Measurements from ENCODE around the gene DEFB110. TPM values are rescaled to one million over a fixed set of nuclear protein-coding genes. Genes with fewer than 3 reads are reported as not detected.

Gene DEFB110
- total and polyA plus RNA-seq, 12 donors: not detected

DNA sequence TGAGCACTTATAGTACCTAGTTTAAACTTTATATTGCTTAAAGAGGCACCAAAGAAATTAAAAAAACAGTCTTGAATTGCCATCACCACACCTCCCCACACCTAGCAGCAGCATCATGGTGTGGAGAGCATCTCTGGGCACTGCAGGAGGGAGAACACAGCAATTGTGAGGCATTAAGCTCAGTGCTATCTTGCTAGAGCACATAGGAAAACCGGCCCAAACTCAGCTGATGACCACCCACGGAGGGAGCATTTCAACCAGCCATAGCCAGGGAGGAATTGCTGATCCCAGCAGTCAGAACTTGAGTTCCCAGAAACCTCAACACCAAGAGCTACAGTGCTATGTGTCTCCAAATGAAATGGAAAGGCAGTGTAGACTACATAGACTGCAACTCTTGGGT, 32.9 kb downstream of the DEFB110 start:
- Histone ChIP-seq H3K4me1 (replicated peaks in 1 of 2) (no peaks in the 10 kb centered on the region), H3K27me3 (no peaks in the 10 kb centered on the region), H3K9me3 (replicated peaks in 1 of 3) (no peaks in the 10 kb centered on the region), H3K36me3 (replicated peaks in 1 of 2) (no peaks in the 10 kb centered on the region), H3K4me3 (no peak overlapping the region), H3K27ac (no peak overlapping the region)
- DNase-seq: no peak
- intact Hi-C loops (cut with DNase I): no loop called here
- TF ChIP-seq POLR2A (IDR thresholded peaks at IDR 0.05): no peak
- TF ChIP-seq, protein P1, sequence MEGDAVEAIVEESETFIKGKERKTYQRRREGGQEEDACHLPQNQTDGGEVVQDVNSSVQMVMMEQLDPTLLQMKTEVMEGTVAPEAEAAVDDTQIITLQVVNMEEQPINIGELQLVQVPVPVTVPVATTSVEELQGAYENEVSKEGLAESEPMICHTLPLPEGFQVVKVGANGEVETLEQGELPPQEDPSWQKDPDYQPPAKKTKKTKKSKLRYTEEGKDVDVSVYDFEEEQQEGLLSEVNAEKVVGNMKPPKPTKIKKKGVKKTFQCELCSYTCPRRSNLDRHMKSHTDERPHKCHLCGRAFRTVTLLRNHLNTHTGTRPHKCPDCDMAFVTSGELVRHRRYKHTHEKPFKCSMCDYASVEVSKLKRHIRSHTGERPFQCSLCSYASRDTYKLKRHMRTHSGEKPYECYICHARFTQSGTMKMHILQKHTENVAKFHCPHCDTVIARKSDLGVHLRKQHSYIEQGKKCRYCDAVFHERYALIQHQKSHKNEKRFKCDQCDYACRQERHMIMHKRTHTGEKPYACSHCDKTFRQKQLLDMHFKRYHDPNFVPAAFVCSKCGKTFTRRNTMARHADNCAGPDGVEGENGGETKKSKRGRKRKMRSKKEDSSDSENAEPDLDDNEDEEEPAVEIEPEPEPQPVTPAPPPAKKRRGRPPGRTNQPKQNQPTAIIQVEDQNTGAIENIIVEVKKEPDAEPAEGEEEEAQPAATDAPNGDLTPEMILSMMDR (IDR thresholded peaks at IDR 0.05): no peak
- WGBS, 4 donors: 61 to 93% (median 77%) methylated on average over 2 of the region's 2 CpGs

- Histone ChIP-seq H3K4me3 (no peak overlapping the region), H3K36me3 (replicated peaks in 1 of 2) (no peaks in the 10 kb centered on the region), H3K9me3 (replicated peaks in 1 of 3) (no peaks in the 10 kb centered on the region), H3K27me3 (no peaks in the 10 kb centered on the region), H3K27ac (no peak overlapping the region), H3K4me1 (replicated peaks in 1 of 2) (no peaks in the 10 kb centered on the region)
- TF ChIP-seq POLR2A (IDR thresholded peaks at IDR 0.05): no peak
- TF ChIP-seq, protein P1 (IDR thresholded peaks at IDR 0.05): no peak
- no peak for DNase-seq
- WGBS, 4 donors: 82 to 100% (median 94%) methylated on average over 2 of the region's 2 CpGs
- intact Hi-C loops (cut with DNase I): no loop called here
These were observed 34.0 kb downstream of the DEFB110 start for GRCh38 chr6:49987749-49988148.

- intact Hi-C loops (cut with DNase I): no loop called here
- TF ChIP-seq, protein P1 (IDR thresholded peaks at IDR 0.05): no peak
- TF ChIP-seq POLR2A (IDR thresholded peaks at IDR 0.05): no peak
- DNase-seq: no peak
- WGBS, 4 donors: 36 to 56% (median 46%) methylated on average over 1 of the region's 1 CpG
- no peak overlapping the region for H3K4me3 ChIP-seq
- no peaks in the 10 kb centered on the region for H3K9me3 ChIP-seq (replicated peaks in 1 of 3)
- H3K27ac ChIP-seq: no peak overlapping the region
- no peaks in the 10 kb centered on the region for H3K4me1 ChIP-seq (replicated peaks in 1 of 2)
- no peaks in the 10 kb centered on the region for H3K27me3 ChIP-seq
- no peaks in the 10 kb centered on the region for H3K36me3 ChIP-seq (replicated peaks in 1 of 2)
These were observed 35.2 kb downstream of the DEFB110 start for GRCh38 chr6:49986551-49986950.

GRCh38 chr6:49982046-49982445, 39.7 kb downstream of the DEFB110 start:
- H3K4me3 ChIP-seq: no peak overlapping the region
- no peaks in the 10 kb centered on the region for H3K27me3 ChIP-seq
- H3K4me1 ChIP-seq (replicated peaks in 1 of 2): no peaks in the 10 kb centered on the region
- no peak overlapping the region for H3K27ac ChIP-seq
- no peaks in the 10 kb centered on the region for H3K9me3 ChIP-seq (replicated peaks in 1 of 3)
- 88 to 93% (median 91%) methylated on average over 2 of the region's 2 CpGs for WGBS, 4 donors
- no peaks in the 10 kb centered on the region for H3K36me3 ChIP-seq (replicated peaks in 1 of 2)
- DNase-seq: no peak
- no peak for TF ChIP-seq POLR2A (IDR thresholded peaks at IDR 0.05)
- TF ChIP-seq, protein P1 (IDR thresholded peaks at IDR 0.05): no peak
- intact Hi-C loops (cut with DNase I): no loop called here

All from adrenal gland (tissue), 12 donors.